ENCODE results near the gene MAN1B1. TPM values are rescaled to one million over a fixed set of nuclear protein-coding genes. Genes with fewer than 3 reads are reported as not detected.

MAN1B1 gene
- total RNA-seq, 1 experiment from 2014 or later, result 50.9 TPM

- Histone ChIP-seq H3K9me2 (ENCODE audit: insufficient read depth) (no peaks in the 10 kb centered on the region), H3K27ac (ENCODE audit: low read depth, low read length) (no peak overlapping the region), H3K36me3 (ENCODE audit: control insufficient read depth in 1 of 2, insufficient read depth in 2 of 2, low read length in 2 of 2) (no peaks in the 10 kb centered on the region), H3K27me3 (ENCODE audit: insufficient read depth, low read length) (no peaks in the 10 kb centered on the region), H3K9me3 (ENCODE audit: control insufficient read depth in 1 of 2, insufficient read depth in 1 of 2, low read depth in 1 of 2, low read length in 2 of 2) (no peaks in the 10 kb centered on the region), H3K4me3 (replicated peaks in 1 of 2; ENCODE audit: low read depth in 1 of 2, low read length in 2 of 2) (no peak overlapping the region), H4K20me1 (ENCODE audit: insufficient read depth) (no peaks in the 10 kb centered on the region), H3K9ac (ENCODE audit: low read length) (no peak overlapping the region), H3K4me1 (ENCODE audit: control insufficient read depth in 1 of 2, insufficient read depth in 2 of 2, low read length in 2 of 2) (peaks cover 11 to 32% of the 10 kb centered on the region in 2 experiments), H3K79me2 (ENCODE audit: insufficient read depth, low read length) (peaks cover 7% of the 10 kb centered on the region; the same call in 1 of the 2 replicates), H3K4me2 (ENCODE audit: low read length) (no peak overlapping the region), H2AFZ (ENCODE audit: low read depth, low read length, poor library complexity, severe bottlenecking) (no peak overlapping the region)
- ChIA-PET CTCF (interaction anchor here (0.6 to 1.8 kb wide), 5 partner anchors 15 to 187 kb away, joined by 3 to 10 read pairs (median 5); no protein-coding TSS in a partner anchor), POLR2A (no interaction called here), RAD21 (ENCODE audit: low non-redundant PET in 1 of 2, low total read pairs in 2 of 2, uncharacterized antibody in 2 of 2, unreplicated experiment in 2 of 2) (no interaction called here)
- ATAC-seq (peak; percentile 33), DNase-seq (ENCODE audit: low read depth, low spot score) (no peak)
- intact Hi-C loops (cut with micrococcal nuclease), result loop anchor here (1.0 to 5.0 kb wide), 2 partner anchors 15 to 178 kb away; partner anchors contain the start of genes CYSRT1 and RNF224
- no TSS peak for BruUV-seq (replicated peaks)
- TF ChIP-seq SIN3A (IDR thresholded peaks at IDR 0.05; ENCODE audit: low read depth) (no peak), EGR1 (IDR thresholded peaks at IDR 0.05; ENCODE audit: low read depth) (no peak), CEBPB (IDR thresholded peaks at IDR 0.05; ENCODE audit: low read depth) (no peak), YY1 (IDR thresholded peaks at IDR 0.05; ENCODE audit: extremely low read depth, insufficient replicate concordance, low read depth, low read length) (no peak), ATF3 (IDR thresholded peaks at IDR 0.05) (no peak), EZH2phosphoT487 (IDR thresholded peaks at IDR 0.05; ENCODE audit: borderline replicate concordance) (no peak), TCF7L2 (IDR thresholded peaks at IDR 0.05; ENCODE audit: borderline replicate concordance, extremely low read depth, insufficient read depth, insufficient read length) (no peak)
- TF ChIP-seq, protein P1, sequence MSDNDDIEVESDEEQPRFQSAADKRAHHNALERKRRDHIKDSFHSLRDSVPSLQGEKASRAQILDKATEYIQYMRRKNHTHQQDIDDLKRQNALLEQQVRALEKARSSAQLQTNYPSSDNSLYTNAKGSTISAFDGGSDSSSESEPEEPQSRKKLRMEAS (IDR thresholded peaks at IDR 0.05), result no peak
- TF ChIP-seq, protein P2, sequence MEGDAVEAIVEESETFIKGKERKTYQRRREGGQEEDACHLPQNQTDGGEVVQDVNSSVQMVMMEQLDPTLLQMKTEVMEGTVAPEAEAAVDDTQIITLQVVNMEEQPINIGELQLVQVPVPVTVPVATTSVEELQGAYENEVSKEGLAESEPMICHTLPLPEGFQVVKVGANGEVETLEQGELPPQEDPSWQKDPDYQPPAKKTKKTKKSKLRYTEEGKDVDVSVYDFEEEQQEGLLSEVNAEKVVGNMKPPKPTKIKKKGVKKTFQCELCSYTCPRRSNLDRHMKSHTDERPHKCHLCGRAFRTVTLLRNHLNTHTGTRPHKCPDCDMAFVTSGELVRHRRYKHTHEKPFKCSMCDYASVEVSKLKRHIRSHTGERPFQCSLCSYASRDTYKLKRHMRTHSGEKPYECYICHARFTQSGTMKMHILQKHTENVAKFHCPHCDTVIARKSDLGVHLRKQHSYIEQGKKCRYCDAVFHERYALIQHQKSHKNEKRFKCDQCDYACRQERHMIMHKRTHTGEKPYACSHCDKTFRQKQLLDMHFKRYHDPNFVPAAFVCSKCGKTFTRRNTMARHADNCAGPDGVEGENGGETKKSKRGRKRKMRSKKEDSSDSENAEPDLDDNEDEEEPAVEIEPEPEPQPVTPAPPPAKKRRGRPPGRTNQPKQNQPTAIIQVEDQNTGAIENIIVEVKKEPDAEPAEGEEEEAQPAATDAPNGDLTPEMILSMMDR (IDR thresholded peaks at IDR 0.05 in 2 of 3, conservative IDR thresholded peaks at IDR 0.05 in 1 of 3; ENCODE audit: borderline replicate concordance in 1 of 3, insufficient read depth in 1 of 3, low read depth in 2 of 3, low read length in 2 of 3), result peak in 2 of 3 experiments; percentile 58 to 63; a peak in 4 of 6 replicates
Measured at GRCh38 chr9:137049544-137050449, 37.0 kb upstream of the MAN1B1 start.

Data from HCT116 (cell line).